AG09319 (cell line): ENCODE results near the gene SAFB.

ENCODE experiments used
- DNase-seq: peaks from one replicate; pipeline ENCODE4 v3.0.0-alpha.2; 2010; ENCODE audit warnings: low read depth; ENCODE audit errors: extremely low read depth
- TF ChIP-seq, protein P1 (sequence below): IDR thresholded peaks from 2 replicates; pipeline ENCODE4 v1.5.1; 2011; ENCODE audit warnings: low read depth, mild to moderate bottlenecking, inconsistent platforms, low read length, moderate library complexity

SAFB gene

DNA sequence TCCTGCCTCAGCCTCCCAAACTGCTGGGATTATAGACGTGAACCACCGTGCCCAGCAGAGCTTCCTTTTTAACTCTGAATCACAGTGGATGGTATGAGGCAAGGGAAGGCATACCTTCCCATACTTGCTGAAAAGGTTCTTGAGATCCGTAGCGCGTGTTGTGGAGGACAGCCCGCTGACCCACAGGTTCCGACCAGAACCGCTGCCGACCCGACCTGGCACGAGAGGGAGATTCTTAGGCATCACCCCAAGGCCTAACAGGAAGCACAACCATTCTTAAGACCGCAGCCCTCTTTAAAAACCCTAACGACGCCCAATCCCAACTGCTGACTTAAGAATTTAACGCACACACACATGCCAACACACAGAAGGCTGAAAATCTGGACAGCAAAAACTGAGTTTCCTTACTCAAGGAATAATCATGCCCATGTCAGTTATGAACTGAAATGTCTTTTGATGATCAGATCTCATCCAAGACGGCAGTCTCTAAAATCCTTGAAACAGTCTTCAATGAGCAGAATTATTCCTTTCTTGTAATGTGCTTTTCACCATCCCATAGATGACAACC lies 12.9 kb upstream of the SAFB start:
- TF ChIP-seq, protein P1, sequence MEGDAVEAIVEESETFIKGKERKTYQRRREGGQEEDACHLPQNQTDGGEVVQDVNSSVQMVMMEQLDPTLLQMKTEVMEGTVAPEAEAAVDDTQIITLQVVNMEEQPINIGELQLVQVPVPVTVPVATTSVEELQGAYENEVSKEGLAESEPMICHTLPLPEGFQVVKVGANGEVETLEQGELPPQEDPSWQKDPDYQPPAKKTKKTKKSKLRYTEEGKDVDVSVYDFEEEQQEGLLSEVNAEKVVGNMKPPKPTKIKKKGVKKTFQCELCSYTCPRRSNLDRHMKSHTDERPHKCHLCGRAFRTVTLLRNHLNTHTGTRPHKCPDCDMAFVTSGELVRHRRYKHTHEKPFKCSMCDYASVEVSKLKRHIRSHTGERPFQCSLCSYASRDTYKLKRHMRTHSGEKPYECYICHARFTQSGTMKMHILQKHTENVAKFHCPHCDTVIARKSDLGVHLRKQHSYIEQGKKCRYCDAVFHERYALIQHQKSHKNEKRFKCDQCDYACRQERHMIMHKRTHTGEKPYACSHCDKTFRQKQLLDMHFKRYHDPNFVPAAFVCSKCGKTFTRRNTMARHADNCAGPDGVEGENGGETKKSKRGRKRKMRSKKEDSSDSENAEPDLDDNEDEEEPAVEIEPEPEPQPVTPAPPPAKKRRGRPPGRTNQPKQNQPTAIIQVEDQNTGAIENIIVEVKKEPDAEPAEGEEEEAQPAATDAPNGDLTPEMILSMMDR = no peak
- no peak for DNase-seq

DNA sequence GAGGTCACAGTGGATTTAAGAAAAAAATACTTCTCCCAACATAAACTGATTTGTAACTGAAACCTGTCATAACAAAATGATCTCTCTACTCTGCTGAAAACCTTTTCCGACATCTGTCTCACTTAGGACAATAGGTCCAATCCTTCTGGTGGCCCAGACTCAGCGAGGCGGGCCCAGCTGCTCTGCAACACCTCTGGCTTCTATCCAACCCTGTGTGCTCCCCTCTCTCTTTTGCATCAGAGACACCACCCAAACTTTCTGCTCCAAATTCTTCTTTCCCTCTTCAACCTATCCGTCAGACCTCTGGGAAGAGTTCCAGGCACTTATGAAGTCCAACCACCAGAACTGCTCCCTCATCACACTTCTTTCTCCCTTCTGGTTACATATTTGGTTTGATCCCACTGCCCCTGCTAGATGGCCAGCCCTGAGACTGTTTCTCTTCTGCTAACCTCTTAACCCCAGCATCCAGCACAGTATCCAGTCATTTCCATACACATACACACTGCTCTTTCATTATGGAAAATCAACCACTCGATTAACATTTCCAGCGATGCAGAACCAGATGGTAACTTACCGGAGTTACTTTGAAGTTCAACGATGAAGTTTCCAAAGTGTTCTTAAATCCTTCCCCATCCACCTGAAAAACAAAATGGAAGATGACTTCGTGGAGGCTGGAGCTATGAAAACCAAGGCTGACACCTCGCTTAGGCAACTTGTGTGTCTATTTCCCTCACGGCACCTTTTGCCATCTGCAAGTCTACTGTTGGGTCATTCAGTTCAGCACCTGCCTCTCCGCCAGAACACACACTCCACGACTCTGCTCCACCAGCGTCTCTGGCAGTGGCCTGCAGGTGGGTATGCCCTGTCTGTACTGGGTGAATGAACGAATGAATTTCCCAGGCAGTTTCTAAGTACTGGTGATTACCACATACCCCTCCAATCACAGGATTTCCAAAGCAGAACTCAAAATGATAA lies 9.7 kb upstream of the SAFB start:
- no peak for DNase-seq
- TF ChIP-seq, protein P1 = no peak

DNA sequence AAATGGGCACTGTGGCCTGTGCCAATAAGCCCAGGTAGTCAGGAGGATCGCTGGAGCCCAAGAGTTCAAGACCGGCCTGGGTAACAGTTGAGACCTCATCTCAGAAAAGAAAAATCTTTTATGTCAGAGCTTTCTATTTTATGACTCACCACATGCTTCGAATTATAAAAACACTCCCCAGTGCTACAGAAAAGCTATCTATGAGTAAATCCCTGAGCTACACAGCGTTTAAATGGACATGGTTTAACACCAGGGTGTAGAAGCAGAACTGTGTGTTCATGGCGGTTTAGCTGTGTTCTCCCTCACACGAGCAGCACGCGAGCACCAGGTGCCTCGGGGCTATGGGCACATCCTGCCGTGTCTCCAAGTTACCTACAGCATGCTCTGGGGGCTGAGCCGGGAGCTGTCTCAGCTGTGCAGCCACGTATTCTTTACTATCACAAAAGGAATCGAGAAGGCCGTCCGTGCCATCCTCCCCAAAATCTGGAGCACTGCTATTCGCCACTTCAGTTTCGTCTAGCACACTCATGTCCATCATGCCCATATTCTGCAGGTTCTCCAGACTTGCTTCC lies 7.0 kb upstream of the SAFB start:
- DNase-seq = no peak
- TF ChIP-seq, protein P1 = no peak

DNA sequence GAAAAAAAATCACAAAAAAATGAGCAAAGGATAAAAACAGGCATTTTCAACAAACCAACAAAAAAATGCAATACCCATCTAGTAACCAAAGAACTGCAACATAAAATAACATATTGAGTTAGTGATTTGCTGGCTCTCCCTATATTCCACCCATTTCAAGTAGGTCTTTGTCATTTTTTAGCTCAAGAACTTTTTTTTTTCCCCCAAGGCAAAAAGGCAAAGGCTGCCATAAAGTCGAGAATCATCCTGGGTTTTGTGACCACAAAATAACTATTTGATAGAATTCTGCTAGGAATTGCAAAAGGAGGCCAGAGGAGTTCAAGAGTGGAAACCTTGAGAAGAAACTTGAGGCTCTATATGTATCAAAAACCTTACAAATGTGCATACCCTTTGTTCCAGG lies 5.8 kb upstream of the SAFB start:
- TF ChIP-seq, protein P1 = no peak
- no peak for DNase-seq

DNA sequence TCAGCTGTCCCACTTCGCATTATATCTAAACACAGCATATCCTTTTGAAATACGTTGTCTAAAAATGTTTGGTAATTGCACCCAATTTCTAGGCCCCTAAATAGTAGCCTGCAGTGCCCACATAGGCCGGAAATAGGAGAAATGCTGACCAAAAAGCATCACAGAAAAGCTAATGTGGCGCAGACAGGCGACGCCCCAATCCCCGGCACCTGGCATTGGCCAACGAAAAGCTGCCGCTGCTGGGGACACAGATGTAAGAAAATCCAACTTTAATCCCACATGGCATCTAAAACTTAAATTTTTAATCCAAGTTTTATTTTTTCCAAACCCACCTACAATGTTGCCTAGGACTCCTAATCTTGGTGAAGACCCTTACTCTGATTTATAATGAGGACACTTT lies 4.3 kb upstream of the SAFB start:
- DNase-seq = no peak
- TF ChIP-seq, protein P1 = no peak

DNA sequence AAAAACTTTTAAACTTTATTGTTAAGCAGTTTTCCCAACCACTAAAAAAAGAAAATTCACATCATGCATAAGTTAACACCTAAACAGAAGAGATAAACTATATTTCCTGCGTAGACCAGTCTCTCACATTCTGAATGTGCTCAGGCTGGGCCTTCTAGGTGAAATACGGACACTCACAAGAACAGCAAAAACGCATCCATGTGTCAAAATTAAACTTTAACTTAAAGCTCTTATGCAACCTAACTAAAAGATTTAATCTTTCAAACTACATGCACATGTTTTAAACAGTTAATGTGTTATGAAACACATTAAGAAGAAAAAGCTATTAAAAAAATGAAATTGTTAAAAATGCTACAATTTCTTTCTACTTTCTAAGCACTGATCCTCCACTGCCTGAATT lies 2.9 kb upstream of the SAFB start:
- TF ChIP-seq, protein P1 = no peak

More for the DNA sequence above, 2.9 kb upstream of the SAFB start:
- no peak for DNase-seq
